H9 (cell line): Measurements from ENCODE around the gene SLC35F3. TPM values are rescaled to one million over a fixed set of nuclear protein-coding genes. Genes with fewer than 3 reads are reported as not detected.

Experiments used
- DNase-seq: peaks from one replicate; pipeline ENCODE4 v3.0.0-alpha.2; 2017
- H2AFZ ChIP-seq: one replicate; pipeline ENCODE4 v1.6.1; 2013; ENCODE audit warnings: mild to moderate bottlenecking, low read length, control low read depth, moderate library complexity
- H2AK5ac ChIP-seq: 2 replicates; pipeline ENCODE4 v1.6.1; 2013; ENCODE audit warnings: low read length, control low read depth, mixed read lengths; ENCODE audit not compliant: insufficient read length
- H2BK120ac ChIP-seq: one replicate; pipeline ENCODE4 v1.6.1; 2013; ENCODE audit warnings: low read depth, mild to moderate bottlenecking, low read length, control low read depth, inconsistent platforms; ENCODE audit not compliant: poor library complexity, severe bottlenecking
- H2BK12ac ChIP-seq: 2 replicates; pipeline ENCODE4 v1.6.1; 2013; ENCODE audit warnings: low read length, control low read depth, mixed read lengths, low read depth; ENCODE audit not compliant: insufficient read length
- H2BK15ac ChIP-seq: 2 replicates; pipeline ENCODE4 v1.6.1; 2013; ENCODE audit warnings: low read depth, low read length, control low read depth
- H2BK20ac ChIP-seq: one replicate; pipeline ENCODE4 v1.6.1; 2013; ENCODE audit warnings: low read depth, mild to moderate bottlenecking, low read length, control low read depth, inconsistent platforms; ENCODE audit not compliant: poor library complexity, severe bottlenecking
- H2BK5ac ChIP-seq: 2 replicates; pipeline ENCODE4 v1.6.1; 2013; ENCODE audit warnings: low read length, control low read depth, mixed read lengths; ENCODE audit not compliant: insufficient read length
- H3K14ac ChIP-seq: 2 replicates; pipeline ENCODE4 v1.6.1; 2013; ENCODE audit warnings: low read length, control low read depth; ENCODE audit not compliant: insufficient read depth
- H3K18ac ChIP-seq: 2 replicates; pipeline ENCODE4 v1.6.1; 2013; ENCODE audit warnings: low read depth, mild to moderate bottlenecking, mixed read lengths, low read length, control low read depth; ENCODE audit not compliant: insufficient read length
- H3K23ac ChIP-seq: 2 replicates; pipeline ENCODE4 v1.6.1; 2013; ENCODE audit warnings: low read length, control low read depth, mixed read lengths, low read depth; ENCODE audit not compliant: insufficient read length
- H3K23me2 ChIP-seq: 2 replicates; pipeline ENCODE4 v1.6.1; 2013; ENCODE audit warnings: low read depth, mild to moderate bottlenecking, mixed read lengths, low read length, control low read depth; ENCODE audit not compliant: insufficient read length, poor library complexity, severe bottlenecking
- H3K27ac ChIP-seq: 2 replicates; pipeline ENCODE4 v1.5.1; 2013; ENCODE audit warnings: low read length, control low read depth, mixed read lengths, low read depth; ENCODE audit not compliant: insufficient read length
- H3K27me3 ChIP-seq: 2 replicates; pipeline ENCODE4 v1.6.1; 2013; ENCODE audit warnings: low read length, control low read depth, inconsistent platforms; ENCODE audit not compliant: insufficient read depth
- H3K4ac ChIP-seq: 2 replicates; pipeline ENCODE4 v1.6.1; 2013; ENCODE audit warnings: low read depth, mild to moderate bottlenecking, control low read depth, inconsistent platforms, low read length, moderate library complexity
- H3K4me1 ChIP-seq: 2 replicates; pipeline ENCODE4 v1.6.1; 2013; ENCODE audit warnings: low read length, control low read depth, inconsistent platforms; ENCODE audit not compliant: insufficient read depth
- H3K4me2 ChIP-seq: 2 replicates; pipeline ENCODE4 v1.6.1; 2013; ENCODE audit warnings: low read length, control low read depth, mixed read lengths; ENCODE audit not compliant: insufficient read length, insufficient read depth
- H3K56ac ChIP-seq: 2 replicates; pipeline ENCODE4 v1.6.1; 2013; ENCODE audit warnings: low read depth, mild to moderate bottlenecking, mixed read lengths, low read length, control low read depth; ENCODE audit not compliant: insufficient read length
- H3K79me1 ChIP-seq: 2 replicates; pipeline ENCODE4 v1.6.1; 2013; ENCODE audit warnings: low read depth, mild to moderate bottlenecking, moderate library complexity, low read length, control low read depth, inconsistent platforms; ENCODE audit not compliant: insufficient read depth, poor library complexity, severe bottlenecking
- H3K79me2 ChIP-seq: 2 replicates; pipeline ENCODE4 v1.6.1; 2013; ENCODE audit warnings: low read length, control low read depth, inconsistent platforms; ENCODE audit not compliant: insufficient read depth
- H3K9ac ChIP-seq: 2 replicates; pipeline ENCODE4 v1.6.1; 2013; ENCODE audit warnings: low read length, control low read depth, mixed read lengths; ENCODE audit not compliant: insufficient read length; ENCODE audit errors: extremely low read depth
- H3K9me3 ChIP-seq: one replicate; pipeline ENCODE4 v1.6.1; 2013; ENCODE audit warnings: low read depth, low read length, inconsistent platforms; ENCODE audit not compliant: control insufficient read depth
- H3T11ph ChIP-seq: one replicate; pipeline ENCODE4 v1.6.1; 2013; ENCODE audit warnings: mild to moderate bottlenecking, low read length, control low read depth, inconsistent platforms
- H4K20me1 ChIP-seq: one replicate; pipeline ENCODE4 v1.6.1; 2013; ENCODE audit not compliant: control insufficient read depth, insufficient read length, insufficient read depth
- H4K5ac ChIP-seq: 2 replicates; pipeline ENCODE4 v1.6.1; 2013; ENCODE audit warnings: low read depth, mild to moderate bottlenecking, mixed read lengths, low read length, control low read depth; ENCODE audit not compliant: insufficient read length
- H4K8ac ChIP-seq: replicated peaks from 2 replicates; pipeline ENCODE4 v1.6.1; 2013; ENCODE audit warnings: low read length, control low read depth, mixed read lengths, low read depth; ENCODE audit not compliant: insufficient read length
- H4K91ac ChIP-seq: 2 replicates; pipeline ENCODE4 v1.6.1; 2013; ENCODE audit warnings: low read depth, mild to moderate bottlenecking, moderate library complexity, mixed read lengths, low read length, control low read depth; ENCODE audit not compliant: insufficient read length
- H3K27ac Mint-ChIP-seq, 3 experiments: 2 replicates in 2 of 3; 3 replicates in 1 of 3; pipeline ENCODE4 v1.8.0; 2020 to 2021; ENCODE audit warnings: mixed read lengths in 3 of 3, mild to moderate bottlenecking in 1 of 3, moderate library complexity in 1 of 3
- H3K27me3 Mint-ChIP-seq: 2 replicates; pipeline ENCODE4 v1.8.0; 2021; ENCODE audit warnings: low read depth, mild to moderate bottlenecking, moderate library complexity, mixed read lengths
- H3K36me3 Mint-ChIP-seq, 3 experiments: 2 replicates in 2 of 3; 3 replicates in 1 of 3; pipeline ENCODE4 v1.8.0; 2020 to 2021; ENCODE audit warnings: low read depth in 3 of 3, mixed read lengths in 3 of 3; ENCODE audit not compliant: insufficient read depth in 1 of 3
- H3K4me1 Mint-ChIP-seq, 2 experiments: 2 replicates each; pipeline ENCODE4 v1.8.0; 2020; ENCODE audit warnings: mixed read lengths in 2 of 2
- H3K4me3 Mint-ChIP-seq, 2 experiments: 2 replicates in 1 of 2; 3 replicates in 1 of 2; pipeline ENCODE4 v1.8.0; 2020 to 2021; ENCODE audit warnings: mild to moderate bottlenecking in 2 of 2, mixed read lengths in 2 of 2, moderate library complexity in 1 of 2
- H3K9me3 Mint-ChIP-seq, 2 experiments: 2 replicates in 1 of 2; 3 replicates in 1 of 2; pipeline ENCODE4 v1.8.0; 2020; ENCODE audit warnings: mild to moderate bottlenecking in 2 of 2, mixed read lengths in 2 of 2, moderate library complexity in 1 of 2
- CTCF ChIP-seq: fragments of 200-600 bp; sonication (generic); conservative IDR thresholded peaks from 3 replicates; pipeline ENCODE4 v1.8.0; 2021; ENCODE audit warnings: antibody characterized with exemption, mild to moderate bottlenecking
- whole genome bisulfite sequencing: extraction: QIAGEN DNeasy Blood & Tissue Kit; methylation state at CpG from one replicate; pipeline ENCODE4 v1.1.7; 2013; ENCODE audit warnings: missing lambda C conversion rate, low lambda C conversion rate, mixed read lengths; ENCODE audit not compliant: insufficient read length; ENCODE audit errors: extremely low coverage; 5-methylcytosine and 5-hydroxymethylcytosine counted together
- total RNA-seq: library from RNA; stranded (reverse); gene quantifications from 2 replicates; pipeline ENCODE4 v1.2.1, GENCODE V29; 2021

Gene SLC35F3
- total RNA-seq, 1 experiment from 2014 or later, result 0.81 TPM

GRCh38 chr1:234141006-234141405 is 236.5 kb downstream of the SLC35F3 start:
- Histone ChIP-seq H3K79me1 (no peaks in the 10 kb centered on the region), H3K4me2 (no peak overlapping the region), H3K56ac (no peak overlapping the region), H2BK120ac (no peak overlapping the region), H3K9ac (no peak overlapping the region), H3K27me3 (no peaks in the 10 kb centered on the region), H2AK5ac (no peak overlapping the region), H4K20me1 (no peaks in the 10 kb centered on the region), H4K91ac (no peak overlapping the region), H3K18ac (no peak overlapping the region), H3K23ac (no peak overlapping the region), H2AFZ (no peak overlapping the region), H3K14ac (no peak overlapping the region), H4K5ac (no peak overlapping the region), H3K23me2 (no peaks in the 10 kb centered on the region), H3K4ac (no peak overlapping the region), H2BK5ac (no peak overlapping the region), H3T11ph (no peak overlapping the region), H2BK20ac (no peak overlapping the region), H2BK15ac (no peak overlapping the region), H3K4me1 (no peaks in the 10 kb centered on the region), H4K8ac (no peak overlapping the region), H3K27ac (no peak overlapping the region), H3K9me3 (no peaks in the 10 kb centered on the region), H2BK12ac (no peak overlapping the region), H3K79me2 (no peaks in the 10 kb centered on the region)
- H3K9me3 Mint-ChIP-seq, result no peaks in the 10 kb centered on the region
- no peak for DNase-seq
- H3K27me3 Mint-ChIP-seq, result peaks cover 10% of the 10 kb centered on the region
- WGBS, result no CpG with 5 or more reads among the region's 2 CpGs
- no peaks in the 10 kb centered on the region for H3K4me1 Mint-ChIP-seq
- H3K4me3 Mint-ChIP-seq, result no peak overlapping the region
- H3K36me3 Mint-ChIP-seq, result no peaks in the 10 kb centered on the region
- H3K27ac Mint-ChIP-seq, result no peak overlapping the region
- no peak for TF ChIP-seq CTCF
